IPS-15b (cell line): ENCODE results near the gene HS6ST2.
A peak's percentile ranks its signal among the peaks of the same experiment; 100 is the strongest.
"Not testable (repeated sequence)": the region's sequence is repeated elsewhere in the genome, so short reads cannot be mapped to it uniquely, and the experiment has no call there.

Experiments used
- H3K27me3 ChIP-seq: one replicate; pipeline ENCODE4 v1.6.1; 2013; ENCODE audit warnings: low read length; ENCODE audit not compliant: control insufficient read depth, insufficient read depth
- H3K36me3 ChIP-seq: one replicate; pipeline ENCODE4 v1.6.1; 2013; ENCODE audit warnings: low read length; ENCODE audit not compliant: control insufficient read depth, insufficient read depth
- H3K4me1 ChIP-seq: one replicate; pipeline ENCODE4 v1.6.1; 2013; ENCODE audit warnings: mild to moderate bottlenecking, low read length; ENCODE audit not compliant: control insufficient read depth, insufficient read depth
- H3K4me3 ChIP-seq: one replicate; pipeline ENCODE4 v1.5.1; 2013; ENCODE audit warnings: low read depth, low read length
- H3K9ac ChIP-seq: one replicate; pipeline ENCODE4 v1.6.1; 2013; ENCODE audit warnings: low read depth, mild to moderate bottlenecking, low read length
- H3K9me3 ChIP-seq: one replicate; pipeline ENCODE4 v1.6.1; 2013; ENCODE audit warnings: mild to moderate bottlenecking, low read length; ENCODE audit not compliant: control insufficient read depth, insufficient read depth

HS6ST2 gene

GRCh38 chrX:132924426-132924825 lies 34.0 kb downstream of the HS6ST2 start:
- H3K9me3 ChIP-seq = no peaks in the 10 kb centered on the region
- no peak overlapping the region for H3K4me3 ChIP-seq
- no peaks in the 10 kb centered on the region for H3K27me3 ChIP-seq
- peaks cover 4% of the 10 kb centered on the region for H3K4me1 ChIP-seq
- no peaks in the 10 kb centered on the region for H3K36me3 ChIP-seq
- no peak overlapping the region for H3K9ac ChIP-seq

DNA sequence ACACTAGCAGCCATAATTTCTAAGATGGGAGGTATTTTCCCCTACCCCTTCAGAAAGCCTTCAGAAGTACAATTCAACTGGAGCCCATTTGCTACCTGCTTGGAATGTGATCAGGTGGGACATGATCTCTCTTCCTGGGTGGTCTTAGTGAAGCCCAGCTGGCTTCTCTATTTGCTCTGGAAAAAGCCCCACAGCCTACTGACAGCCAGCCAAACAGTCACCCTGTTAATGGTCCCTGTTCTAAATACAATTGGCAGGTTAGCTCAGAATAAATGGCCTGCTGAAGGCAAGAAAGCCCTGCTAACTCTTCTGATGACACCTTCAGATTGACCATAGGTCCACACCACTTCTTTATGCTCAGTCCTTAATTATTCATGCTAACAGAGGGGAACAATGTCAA lies 39.9 kb downstream of the HS6ST2 start:
- Histone ChIP-seq H3K9ac (no peak overlapping the region), H3K27me3 (no peaks in the 10 kb centered on the region), H3K4me3 (no peak overlapping the region), H3K4me1 (peaks cover 12% of the 10 kb centered on the region), H3K36me3 (no peaks in the 10 kb centered on the region), H3K9me3 (no peaks in the 10 kb centered on the region)

- H3K9me3 ChIP-seq = no peaks in the 10 kb centered on the region
- H3K36me3 ChIP-seq = no peaks in the 10 kb centered on the region
- no peak overlapping the region for H3K9ac ChIP-seq
- H3K4me3 ChIP-seq = no peak overlapping the region
- H3K27me3 ChIP-seq = no peaks in the 10 kb centered on the region
- peaks cover 12% of the 10 kb centered on the region for H3K4me1 ChIP-seq
Observed at GRCh38 chrX:132916349-132916748, 42.1 kb downstream of the HS6ST2 start.

GRCh38 chrX:132909643-132910042 lies 48.8 kb downstream of the HS6ST2 start:
- H3K27me3 ChIP-seq = no peaks in the 10 kb centered on the region
- H3K4me3 ChIP-seq = no peak overlapping the region
- no peaks in the 10 kb centered on the region for H3K36me3 ChIP-seq
- H3K9ac ChIP-seq = no peak overlapping the region
- no peaks in the 10 kb centered on the region for H3K4me1 ChIP-seq
- H3K9me3 ChIP-seq = no peaks in the 10 kb centered on the region

- H3K4me1 ChIP-seq = no peaks in the 10 kb centered on the region
- H3K4me3 ChIP-seq = no peak overlapping the region
- H3K36me3 ChIP-seq = no peaks in the 10 kb centered on the region
- no peaks in the 10 kb centered on the region for H3K27me3 ChIP-seq
- no peak overlapping the region for H3K9ac ChIP-seq
- H3K9me3 ChIP-seq = no peaks in the 10 kb centered on the region
Observed at GRCh38 chrX:132908891-132909290, 49.5 kb downstream of the HS6ST2 start.

DNA sequence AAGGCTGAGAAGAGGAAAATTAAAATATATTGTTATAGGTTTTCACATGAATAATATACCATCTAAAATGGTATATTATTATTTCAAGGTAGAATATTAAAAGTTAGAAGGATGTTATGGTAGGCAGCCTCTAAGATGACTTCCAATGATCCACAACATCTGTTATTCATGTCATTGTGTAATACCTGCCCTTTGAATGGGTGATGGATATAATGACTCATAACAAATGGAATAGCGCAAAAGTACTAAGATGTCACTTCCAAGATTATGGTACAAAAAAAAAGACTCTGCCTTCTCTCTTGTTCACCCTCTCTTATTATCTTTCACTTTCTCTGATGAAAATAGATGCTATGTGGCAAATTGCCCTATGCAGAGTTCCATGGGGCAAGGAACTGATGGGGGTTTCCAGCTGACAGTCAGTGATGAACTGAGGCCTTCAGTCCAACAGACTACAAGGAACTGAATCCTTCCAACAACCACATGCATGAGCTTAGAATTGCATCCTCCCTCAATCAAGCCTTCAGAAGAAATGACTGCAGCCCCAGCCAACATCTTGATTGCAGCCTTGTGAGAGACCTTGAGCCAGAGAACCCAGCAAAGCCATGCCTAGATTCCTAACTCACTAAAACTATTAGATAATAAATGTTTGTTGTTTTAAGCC lies 57.7 kb downstream of the HS6ST2 start:
- Histone ChIP-seq H3K9ac (no peak overlapping the region), H3K4me3 (no peak overlapping the region), H3K9me3 (no peaks in the 10 kb centered on the region), H3K4me1 (no peaks in the 10 kb centered on the region), H3K36me3 (no peaks in the 10 kb centered on the region), H3K27me3 (no peaks in the 10 kb centered on the region)

DNA sequence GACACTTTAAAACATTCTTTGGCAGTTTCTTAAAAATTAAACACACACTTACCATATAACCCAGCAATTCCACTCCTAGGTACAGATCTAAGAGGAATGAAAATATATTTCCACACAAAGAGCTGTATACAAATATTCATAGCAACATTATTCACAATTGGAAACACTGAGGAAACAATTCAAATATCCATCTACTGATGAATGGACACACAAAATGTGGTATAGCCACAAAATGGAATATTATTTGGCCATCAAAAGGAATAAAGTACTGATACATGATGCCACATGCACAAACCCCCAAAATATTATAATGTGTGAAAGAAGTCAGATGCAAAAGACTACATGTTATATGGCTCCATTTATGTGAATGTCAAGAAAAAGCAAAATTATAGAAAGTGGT lies 70.9 kb downstream of the HS6ST2 start:
- no peaks in the 10 kb centered on the region for H3K4me1 ChIP-seq
- H3K4me3 ChIP-seq = no peak overlapping the region
- no peaks in the 10 kb centered on the region for H3K27me3 ChIP-seq
- no peaks in the 10 kb centered on the region for H3K9me3 ChIP-seq
- H3K36me3 ChIP-seq = no peaks in the 10 kb centered on the region
- H3K9ac ChIP-seq = no peak overlapping the region

GRCh38 chrX:132883358-132883915 lies 75.0 kb downstream of the HS6ST2 start:
- Histone ChIP-seq H3K36me3 (no peaks in the 10 kb centered on the region), H3K9me3 (no peaks in the 10 kb centered on the region), H3K4me3 (no peak overlapping the region), H3K27me3 (no peaks in the 10 kb centered on the region), H3K9ac (no peak overlapping the region), H3K4me1 (peaks cover 14% of the 10 kb centered on the region)

DNA sequence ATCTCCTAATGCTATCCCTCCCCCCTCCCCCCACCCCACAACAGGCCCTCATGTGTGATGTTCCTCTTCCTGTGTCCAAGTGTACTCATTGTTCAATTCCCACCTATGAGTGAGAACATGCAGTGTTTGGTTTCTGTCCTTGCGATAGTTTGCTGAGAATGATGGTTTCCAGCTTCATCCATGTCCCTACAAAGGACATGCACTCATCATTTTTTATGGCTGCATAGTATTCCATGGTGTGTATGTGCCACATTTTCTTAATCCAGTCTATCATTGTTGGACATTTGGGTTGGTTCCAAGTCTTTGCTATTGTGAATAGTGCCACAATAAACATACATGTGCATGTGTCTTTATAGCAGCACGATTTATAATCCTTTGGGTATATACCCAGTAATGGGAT lies 77.7 kb downstream of the HS6ST2 start:
- H3K4me3 ChIP-seq, H3K9me3 ChIP-seq, H3K36me3 ChIP-seq, H3K27me3 ChIP-seq, H3K9ac ChIP-seq: not testable (repeated sequence)
- H3K4me1 ChIP-seq = peaks cover 33% of the 10 kb centered on the region

GRCh38 chrX:132877954-132878536 lies 80.4 kb downstream of the HS6ST2 start:
- no peak overlapping the region for H3K4me3 ChIP-seq
- H3K36me3 ChIP-seq = no peaks in the 10 kb centered on the region
- no peaks in the 10 kb centered on the region for H3K9me3 ChIP-seq
- H3K4me1 ChIP-seq = peaks cover 46% of the 10 kb centered on the region
- no peaks in the 10 kb centered on the region for H3K27me3 ChIP-seq
- no peak overlapping the region for H3K9ac ChIP-seq

DNA sequence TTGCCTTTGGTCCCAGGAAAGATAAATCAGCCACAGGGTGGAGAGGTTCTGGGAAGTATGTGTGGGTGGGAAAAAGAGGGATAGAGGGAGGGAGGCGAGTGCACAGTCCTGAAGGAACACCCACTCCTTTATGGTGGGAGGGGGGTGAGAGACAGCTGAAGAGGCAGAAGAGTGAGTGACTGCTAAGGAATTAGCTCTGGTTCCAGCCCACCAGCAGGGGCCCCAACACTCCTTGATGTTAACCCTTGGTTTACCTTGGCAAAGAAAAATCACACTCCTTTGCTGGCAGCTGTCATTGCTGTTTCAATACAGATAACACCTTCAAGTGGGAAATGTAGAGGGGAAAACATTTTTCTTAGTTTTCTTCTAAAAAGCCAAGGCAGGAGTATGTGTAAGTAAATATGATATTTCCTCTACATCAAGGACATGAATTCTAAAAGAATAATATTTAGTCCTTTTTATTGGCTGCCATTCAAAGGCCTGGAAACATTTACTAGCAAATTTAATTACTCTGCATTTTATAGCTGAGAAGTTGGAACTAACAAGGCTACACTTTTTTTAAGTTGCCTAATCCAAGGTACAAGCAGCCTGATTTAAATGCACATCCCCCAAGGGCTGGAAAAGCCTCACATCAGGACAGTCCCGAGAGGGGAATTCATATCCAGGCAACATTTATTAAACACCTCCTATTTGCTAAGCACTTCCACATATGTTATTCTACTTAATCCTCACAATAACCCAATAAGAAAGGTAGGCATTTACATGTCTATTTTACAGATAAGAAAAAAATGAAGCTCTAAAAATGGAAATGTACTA lies 81.7 kb downstream of the HS6ST2 start:
- Histone ChIP-seq H3K4me3 (peak overlapping the region; percentile 14), H3K4me1 (peaks cover 46% of the 10 kb centered on the region), H3K9me3 (no peaks in the 10 kb centered on the region), H3K27me3 (no peaks in the 10 kb centered on the region), H3K9ac (no peak overlapping the region), H3K36me3 (no peaks in the 10 kb centered on the region)
